GM12872 (cell line): ENCODE measurements around the gene MYL12B.

Source experiments
- CTCF ChIP-seq: IDR thresholded peaks from 3 replicates; pipeline ENCODE4 v1.5.1; 2011; ENCODE audit warnings: low read depth, mild to moderate bottlenecking, low read length, moderate library complexity; ENCODE audit not compliant: insufficient read depth

The MYL12B gene

GRCh38 chr18:3319894-3320454 lies 58.0 kb downstream of the MYL12B start:
- no peak for TF ChIP-seq CTCF

- no peak for TF ChIP-seq CTCF
Measured at GRCh38 chr18:3321133-3321812, 59.3 kb downstream of the MYL12B start.

GRCh38 chr18:3323900-3324299 lies 62.0 kb downstream of the MYL12B start:
- TF ChIP-seq CTCF = no peak
